Limb (tissue), 2 donors: ENCODE results near the gene SRGN.
"Not testable (repeated sequence)": the region's sequence is repeated elsewhere in the genome, so short reads cannot be mapped to it uniquely, and the experiment has no call there.

ENCODE experiments used
- DNase-seq, 2 donors: peaks; one replicate each; pipeline ENCODE4 v3.0.0-alpha.2; 2016; ENCODE audit errors: extremely low spot score in 2 of 2

SRGN gene

GRCh38 chr10:69141304-69141703, 53.4 kb downstream of the SRGN start:
- DNase-seq, result no peak

GRCh38 chr10:69142074-69142473, 54.2 kb downstream of the SRGN start:
- DNase-seq, result not testable (repeated sequence)

- DNase-seq, result no peak
Measured at GRCh38 chr10:69142983-69143382, 55.1 kb downstream of the SRGN start.

- no peak for DNase-seq
Measured at GRCh38 chr10:69145329-69145728, 57.4 kb downstream of the SRGN start.

- DNase-seq, result no peak
Measured at GRCh38 chr10:69145864-69146263, 58.0 kb downstream of the SRGN start.

GRCh38 chr10:69146759-69147158, 58.9 kb downstream of the SRGN start:
- DNase-seq, result no peak

- no peak for DNase-seq
Measured at GRCh38 chr10:69151984-69152383, 64.1 kb downstream of the SRGN start.

- no peak for DNase-seq
Measured at GRCh38 chr10:69153227-69153626, 65.3 kb downstream of the SRGN start.
